Nephron (organoid): ENCODE data around the gene HIVEP2.

Experiments
- H3K27ac Mint-ChIP-seq, 3 experiments: 2 replicates each; pipeline ENCODE4 v1.8.0; 2020; ENCODE audit warnings: mixed read lengths in 3 of 3, mild to moderate bottlenecking in 2 of 3, moderate library complexity in 1 of 3
- H3K27me3 Mint-ChIP-seq: 2 replicates; pipeline ENCODE4 v1.8.0; 2021; ENCODE audit warnings: low read depth, mild to moderate bottlenecking, moderate library complexity, mixed read lengths
- H3K36me3 Mint-ChIP-seq: 2 replicates; pipeline ENCODE4 v1.8.0; 2020; ENCODE audit warnings: low read depth, mixed read lengths
- H3K4me1 Mint-ChIP-seq: 2 replicates; pipeline ENCODE4 v1.8.0; 2020; ENCODE audit warnings: mixed read lengths
- H3K4me3 Mint-ChIP-seq, 3 experiments: 2 replicates each; pipeline ENCODE4 v1.8.0; 2020; ENCODE audit warnings: mild to moderate bottlenecking in 3 of 3, mixed read lengths in 3 of 3, moderate library complexity in 2 of 3
- H3K9me3 Mint-ChIP-seq: 2 replicates; pipeline ENCODE4 v1.8.0; 2020; ENCODE audit warnings: mixed read lengths
- CTCF ChIP-seq, 3 experiments: fragments of 200-600 bp; sonication (generic); IDR thresholded peaks; one replicate each; pipeline ENCODE4 v1.5.0; 2021; ENCODE audit warnings: antibody characterized with exemption in 3 of 3; ENCODE audit not compliant: unreplicated experiment in 3 of 3

The HIVEP2 gene

GRCh38 chr6:142758629-142759025 lies 186.3 kb downstream of the HIVEP2 start:
- TF ChIP-seq CTCF (IDR thresholded peaks at IDR 0.05; ENCODE audit: unreplicated experiment in 3 of 3), result no peak
- Mint-ChIP-seq H3K4me3 (no peak overlapping the region), H3K36me3 (peaks cover 16% of the 10 kb centered on the region), H3K27me3 (no peaks in the 10 kb centered on the region), H3K9me3 (no peaks in the 10 kb centered on the region), H3K4me1 (peaks cover 6% of the 10 kb centered on the region), H3K27ac (no peak overlapping the region)

- Mint-ChIP-seq H3K27me3 (no peaks in the 10 kb centered on the region), H3K4me3 (no peak overlapping the region), H3K27ac (no peak overlapping the region), H3K9me3 (no peaks in the 10 kb centered on the region), H3K4me1 (peaks cover 3% of the 10 kb centered on the region), H3K36me3 (peaks cover 22% of the 10 kb centered on the region)
- TF ChIP-seq CTCF (IDR thresholded peaks at IDR 0.05; ENCODE audit: unreplicated experiment in 3 of 3), result no peak
These were observed 186.9 kb downstream of the HIVEP2 start for GRCh38 chr6:142757852-142758628.

GRCh38 chr6:142756215-142756630 lies 188.8 kb downstream of the HIVEP2 start:
- TF ChIP-seq CTCF (IDR thresholded peaks at IDR 0.05; ENCODE audit: unreplicated experiment in 3 of 3), result no peak
- no peaks in the 10 kb centered on the region for H3K27me3 Mint-ChIP-seq
- H3K4me1 Mint-ChIP-seq, result no peaks in the 10 kb centered on the region

GRCh38 chr6:142753196-142753595 lies 191.8 kb downstream of the HIVEP2 start:
- no peak overlapping the region for H3K4me3 Mint-ChIP-seq

More at GRCh38 chr6:142756215-142756630, 188.8 kb downstream of the HIVEP2 start:
- Mint-ChIP-seq H3K36me3 (peaks cover 22% of the 10 kb centered on the region), H3K4me3 (no peak overlapping the region), H3K9me3 (no peaks in the 10 kb centered on the region), H3K27ac (no peak overlapping the region)

GRCh38 chr6:142752348-142752747 lies 192.6 kb downstream of the HIVEP2 start:
- H3K4me3 Mint-ChIP-seq, result no peak overlapping the region
- TF ChIP-seq CTCF (IDR thresholded peaks at IDR 0.05; ENCODE audit: unreplicated experiment in 3 of 3), result no peak
- H3K36me3 Mint-ChIP-seq, result peaks cover 6% of the 10 kb centered on the region
- no peaks in the 10 kb centered on the region for H3K9me3 Mint-ChIP-seq
- no peaks in the 10 kb centered on the region for H3K4me1 Mint-ChIP-seq
- H3K27me3 Mint-ChIP-seq, result no peaks in the 10 kb centered on the region
- no peak overlapping the region for H3K27ac Mint-ChIP-seq

More at GRCh38 chr6:142753196-142753595, 191.8 kb downstream of the HIVEP2 start:
- no peaks in the 10 kb centered on the region for H3K4me1 Mint-ChIP-seq
- H3K9me3 Mint-ChIP-seq, result no peaks in the 10 kb centered on the region
- no peak overlapping the region for H3K27ac Mint-ChIP-seq
- no peaks in the 10 kb centered on the region for H3K27me3 Mint-ChIP-seq
- H3K36me3 Mint-ChIP-seq, result peaks cover 6% of the 10 kb centered on the region
- no peak for TF ChIP-seq CTCF (IDR thresholded peaks at IDR 0.05; ENCODE audit: unreplicated experiment in 3 of 3)

- Mint-ChIP-seq H3K27ac (no peak overlapping the region), H3K4me1 (no peaks in the 10 kb centered on the region), H3K4me3 (no peak overlapping the region), H3K9me3 (no peaks in the 10 kb centered on the region), H3K27me3 (no peaks in the 10 kb centered on the region), H3K36me3 (peaks cover 6% of the 10 kb centered on the region)
- no peak for TF ChIP-seq CTCF (IDR thresholded peaks at IDR 0.05; ENCODE audit: unreplicated experiment in 3 of 3)
These were observed 193.5 kb downstream of the HIVEP2 start for GRCh38 chr6:142751452-142751851.
